ENCODE results near the gene MBTPS2. TPM values are rescaled to one million over a fixed set of nuclear protein-coding genes. Genes with fewer than 3 reads are reported as not detected.
A peak's percentile ranks its signal among the peaks of the same experiment; 100 is the strongest.

Gene MBTPS2
- total and polyA plus RNA-seq, 9 of the 15 experiments (the other 6 are each of a cell fraction or from before 2014, with no cell fraction given) = 2.3 to 18.7 (median 4.0) TPM

DNA sequence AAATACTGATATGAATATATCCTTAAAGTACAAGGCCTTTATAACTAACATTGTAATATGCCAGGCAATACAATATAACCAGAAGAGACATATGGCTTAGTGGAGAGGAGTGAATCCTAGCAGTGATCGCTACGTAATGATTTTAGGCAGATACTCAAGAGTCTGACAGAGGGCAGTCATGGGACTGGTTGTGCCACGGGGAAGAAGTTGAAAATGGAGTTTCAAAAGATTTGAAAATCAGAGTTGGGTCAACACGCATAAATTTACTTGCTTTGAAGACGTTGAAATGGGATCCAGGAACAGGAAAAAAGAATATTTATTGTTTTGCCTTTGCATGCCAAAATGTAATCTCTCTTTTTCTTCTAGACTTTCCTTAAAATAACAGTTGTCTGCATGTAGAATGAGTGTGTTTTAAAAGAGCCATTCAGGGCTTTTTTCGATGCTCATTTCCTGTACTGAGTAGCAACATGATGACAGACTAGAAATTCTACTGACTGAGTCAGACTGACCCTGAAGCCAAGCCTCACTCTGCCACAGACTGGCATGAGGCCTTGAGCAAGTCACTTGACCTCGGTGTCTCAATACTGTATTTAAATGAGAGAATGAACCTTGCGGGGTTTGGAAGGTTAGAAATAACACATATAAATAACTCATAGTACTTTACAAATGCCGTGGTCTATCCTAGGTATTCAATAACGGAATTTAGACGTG is 93.0 kb downstream of the MBTPS2 start:
- ChIA-PET CTCF (ENCODE audit: low intra/inter-chr PET ratio) (no interaction called here), POLR2A (no interaction called here)
- H3K4me2 ChIP-seq (ENCODE audit: insufficient read depth, low read length) = no peak overlapping the region
- H3K27ac ChIP-seq (ENCODE audit: extremely low read depth, low read depth, low read length) = no peak overlapping the region
- no peak overlapping the region for H3K9ac ChIP-seq (ENCODE audit: insufficient read depth in 1 of 2, low read depth in 2 of 2, low read length in 2 of 2)
- H4K20me1 ChIP-seq (replicated peaks; ENCODE audit: control insufficient read depth, insufficient read depth, low read length) = no peaks in the 10 kb centered on the region
- in situ Hi-C loops (cut with MboI) = no loop called here
- H3K79me2 ChIP-seq (ENCODE audit: control insufficient read depth, insufficient read depth, low read length) = no peaks in the 10 kb centered on the region
- no peak overlapping the region for H3K4me3 ChIP-seq
- H3K36me3 ChIP-seq (ENCODE audit: control insufficient read depth, insufficient read depth, low read length) = no peaks in the 10 kb centered on the region
- no TSS peak for BruUV-seq (replicated peaks)
- intact Hi-C loops (cut with micrococcal nuclease) = loop anchor here (5.0 kb wide), 1 partner anchor 40 kb away; no protein-coding TSS in a partner anchor
- no peaks in the 10 kb centered on the region for H3K9me1 ChIP-seq (ENCODE audit: control insufficient read depth, insufficient read depth, low read length)
- H3K27me3 ChIP-seq (ENCODE audit: control insufficient read depth in 2 of 2, insufficient read depth in 2 of 2, low read length in 2 of 2) = no peaks in the 10 kb centered on the region
- FAIRE-seq (no peak), DNase-seq (ENCODE audit: extremely low read depth in 1 of 4, low spot score in 3 of 4) (no peak), ATAC-seq (no peak)
- H3K4me1 ChIP-seq (replicated peaks in 1 of 2; ENCODE audit: control insufficient read depth in 2 of 2, insufficient read depth in 2 of 2, low read length in 2 of 2) = no peaks in the 10 kb centered on the region; a peak in 1 of 5 replicates
- no peaks in the 10 kb centered on the region for H3K9me3 ChIP-seq (replicated peaks; ENCODE audit: control insufficient read depth, insufficient read depth, low read depth, low read length)
- 47% methylated on average over 11 of the region's 11 CpGs for WGBS (ENCODE audit: insufficient coverage, low coverage, missing lambda C conversion rate)
- peak overlapping the region; percentile 74; the same call in 1 of the 2 replicates for H2AFZ ChIP-seq (ENCODE audit: low read depth, low read length)
- TF ChIP-seq RBFOX2 (IDR thresholded peaks at IDR 0.05; ENCODE audit: low read depth, low read length) (no peak), ZBTB17 (CRISPR knock-in tag; IDR thresholded peaks at IDR 0.05) (no peak), TBP (optimal IDR thresholded peaks at IDR 0.05; ENCODE audit: low read depth, low read length) (no peak), CEBPG (CRISPR knock-in tag; IDR thresholded peaks at IDR 0.05) (no peak), CEBPG (tag; conservative IDR thresholded peaks at IDR 0.05 in 1 of 2, IDR thresholded peaks at IDR 0.05 in 1 of 2) (no peak), ZNF75A (CRISPR knock-in tag; IDR thresholded peaks at IDR 0.05) (no peak), TAL1 (IDR thresholded peaks at IDR 0.05) (no peak), SAFB (IDR thresholded peaks at IDR 0.05; ENCODE audit: borderline replicate concordance, low read depth, low read length) (no peak), NR4A1 (CRISPR knock-in tag; IDR thresholded peaks at IDR 0.05) (no peak), NR4A1 (tag; IDR thresholded peaks at IDR 0.05) (no peak), TCF3 (CRISPR knock-in tag; IDR thresholded peaks at IDR 0.05) (no peak), ZNF436 (CRISPR knock-in tag; IDR thresholded peaks at IDR 0.05) (no peak), TGIF2 (CRISPR knock-in tag; IDR thresholded peaks at IDR 0.05) (no peak), MCM2 (IDR thresholded peaks at IDR 0.05; ENCODE audit: low read depth) (no peak), COPS2 (conservative IDR thresholded peaks at IDR 0.05) (no peak)
- TF ChIP-seq, protein P1, sequence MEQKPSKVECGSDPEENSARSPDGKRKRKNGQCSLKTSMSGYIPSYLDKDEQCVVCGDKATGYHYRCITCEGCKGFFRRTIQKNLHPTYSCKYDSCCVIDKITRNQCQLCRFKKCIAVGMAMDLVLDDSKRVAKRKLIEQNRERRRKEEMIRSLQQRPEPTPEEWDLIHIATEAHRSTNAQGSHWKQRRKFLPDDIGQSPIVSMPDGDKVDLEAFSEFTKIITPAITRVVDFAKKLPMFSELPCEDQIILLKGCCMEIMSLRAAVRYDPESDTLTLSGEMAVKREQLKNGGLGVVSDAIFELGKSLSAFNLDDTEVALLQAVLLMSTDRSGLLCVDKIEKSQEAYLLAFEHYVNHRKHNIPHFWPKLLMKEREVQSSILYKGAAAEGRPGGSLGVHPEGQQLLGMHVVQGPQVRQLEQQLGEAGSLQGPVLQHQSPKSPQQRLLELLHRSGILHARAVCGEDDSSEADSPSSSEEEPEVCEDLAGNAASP (IDR thresholded peaks at IDR 0.05) = no peak
- TF ChIP-seq, protein P2, sequence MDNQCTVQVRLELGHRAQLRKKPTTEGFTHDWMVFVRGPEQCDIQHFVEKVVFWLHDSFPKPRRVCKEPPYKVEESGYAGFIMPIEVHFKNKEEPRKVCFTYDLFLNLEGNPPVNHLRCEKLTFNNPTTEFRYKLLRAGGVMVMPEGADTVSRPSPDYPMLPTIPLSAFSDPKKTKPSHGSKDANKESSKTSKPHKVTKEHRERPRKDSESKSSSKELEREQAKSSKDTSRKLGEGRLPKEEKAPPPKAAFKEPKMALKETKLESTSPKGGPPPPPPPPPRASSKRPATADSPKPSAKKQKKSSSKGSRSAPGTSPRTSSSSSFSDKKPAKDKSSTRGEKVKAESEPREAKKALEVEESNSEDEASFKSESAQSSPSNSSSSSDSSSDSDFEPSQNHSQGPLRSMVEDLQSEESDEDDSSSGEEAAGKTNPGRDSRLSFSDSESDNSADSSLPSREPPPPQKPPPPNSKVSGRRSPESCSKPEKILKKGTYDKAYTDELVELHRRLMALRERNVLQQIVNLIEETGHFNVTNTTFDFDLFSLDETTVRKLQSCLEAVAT (IDR thresholded peaks at IDR 0.05) = no peak
- TF ChIP-seq, protein P3, sequence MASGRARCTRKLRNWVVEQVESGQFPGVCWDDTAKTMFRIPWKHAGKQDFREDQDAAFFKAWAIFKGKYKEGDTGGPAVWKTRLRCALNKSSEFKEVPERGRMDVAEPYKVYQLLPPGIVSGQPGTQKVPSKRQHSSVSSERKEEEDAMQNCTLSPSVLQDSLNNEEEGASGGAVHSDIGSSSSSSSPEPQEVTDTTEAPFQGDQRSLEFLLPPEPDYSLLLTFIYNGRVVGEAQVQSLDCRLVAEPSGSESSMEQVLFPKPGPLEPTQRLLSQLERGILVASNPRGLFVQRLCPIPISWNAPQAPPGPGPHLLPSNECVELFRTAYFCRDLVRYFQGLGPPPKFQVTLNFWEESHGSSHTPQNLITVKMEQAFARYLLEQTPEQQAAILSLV (tag; IDR thresholded peaks at IDR 0.05) = no peak
- TF ChIP-seq, protein P4, sequence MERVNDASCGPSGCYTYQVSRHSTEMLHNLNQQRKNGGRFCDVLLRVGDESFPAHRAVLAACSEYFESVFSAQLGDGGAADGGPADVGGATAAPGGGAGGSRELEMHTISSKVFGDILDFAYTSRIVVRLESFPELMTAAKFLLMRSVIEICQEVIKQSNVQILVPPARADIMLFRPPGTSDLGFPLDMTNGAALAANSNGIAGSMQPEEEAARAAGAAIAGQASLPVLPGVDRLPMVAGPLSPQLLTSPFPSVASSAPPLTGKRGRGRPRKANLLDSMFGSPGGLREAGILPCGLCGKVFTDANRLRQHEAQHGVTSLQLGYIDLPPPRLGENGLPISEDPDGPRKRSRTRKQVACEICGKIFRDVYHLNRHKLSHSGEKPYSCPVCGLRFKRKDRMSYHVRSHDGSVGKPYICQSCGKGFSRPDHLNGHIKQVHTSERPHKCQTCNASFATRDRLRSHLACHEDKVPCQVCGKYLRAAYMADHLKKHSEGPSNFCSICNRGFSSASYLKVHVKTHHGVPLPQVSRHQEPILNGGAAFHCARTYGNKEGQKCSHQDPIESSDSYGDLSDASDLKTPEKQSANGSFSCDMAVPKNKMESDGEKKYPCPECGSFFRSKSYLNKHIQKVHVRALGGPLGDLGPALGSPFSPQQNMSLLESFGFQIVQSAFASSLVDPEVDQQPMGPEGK (CRISPR knock-in tag; IDR thresholded peaks at IDR 0.05; ENCODE audit: borderline replicate concordance) = no peak

All from K562 (cell line).